PC-9 (cell line): ENCODE results near the gene TMEM123. TPM values are rescaled to one million over a fixed set of nuclear protein-coding genes. Genes with fewer than 3 reads are reported as not detected.

Experiments used
- BruUV-seq: library from RNA; stranded (reverse); fragments of 400-500 nt; replicated peaks from 2 replicates; lab custom pipeline; 2021; lab: Mats Ljungman, UMichigan
- CTCF ChIA-PET: fragments of 300-600 bp; sonication (Branson Sonifier 250); formaldehyde crosslinking; loops from one replicate; lab custom pipeline; 2022; ENCODE audit warnings: antibody characterized with exemption; lab: Charles Lee
- POLR2A ChIA-PET: fragments of 300-600 bp; sonication (Branson Sonifier 250); formaldehyde crosslinking; loops from one replicate; lab custom pipeline; 2022; ENCODE audit warnings: antibody characterized with exemption; ENCODE audit not compliant: unreplicated experiment; lab: Charles Lee
- DNase-seq, 2 experiments: peaks; one replicate each; pipeline versions ENCODE4 v3.0.0 to v3.0.0-alpha.2; 2015 to 2022; ENCODE audit warnings: mixed read lengths in 1 of 2
- H2AFZ ChIP-seq: fragments of 200-600 bp; sonication (generic); 2 replicates; pipeline ENCODE4 v1.8.1; 2017; ENCODE audit warnings: antibody characterized with exemption
- H3F3A ChIP-seq: fragments of 200-600 bp; sonication (generic); 2 replicates; pipeline ENCODE4 v1.8.1; 2017; ENCODE audit warnings: antibody characterized with exemption, mild to moderate bottlenecking, low read depth; ENCODE audit not compliant: insufficient read depth
- H3K27ac ChIP-seq: fragments of 200-600 bp; sonication (generic); 2 replicates; pipeline ENCODE4 v1.6.1; 2016; ENCODE audit warnings: mixed run types
- H3K27me3 ChIP-seq: fragments of 200-600 bp; sonication (generic); 2 replicates; pipeline ENCODE4 v1.6.1; 2016; ENCODE audit warnings: low read depth, mixed run types; ENCODE audit not compliant: insufficient read depth
- H3K36me3 ChIP-seq: fragments of 200-600 bp; sonication (generic); 2 replicates; pipeline ENCODE4 v1.6.1; 2016; ENCODE audit warnings: low read depth, mixed run types
- H3K4me1 ChIP-seq: fragments of 200-600 bp; sonication (generic); replicated peaks from 2 replicates; pipeline ENCODE4 v1.6.1; 2016; ENCODE audit warnings: mixed run types; ENCODE audit not compliant: insufficient read depth
- H3K4me2 ChIP-seq: fragments of 200-600 bp; sonication (generic); 2 replicates; pipeline ENCODE4 v1.6.1; 2017; ENCODE audit warnings: mixed run types
- H3K4me3 ChIP-seq: fragments of 200-600 bp; sonication (generic); 2 replicates; pipeline ENCODE4 v1.6.1; 2016; ENCODE audit warnings: mixed run types
- H3K79me2 ChIP-seq: fragments of 200-600 bp; sonication (generic); 2 replicates; pipeline ENCODE4 v1.6.1; 2017; ENCODE audit warnings: low read depth, mixed run types
- H3K9me2 ChIP-seq: fragments of 200-600 bp; sonication (generic); 2 replicates; pipeline ENCODE4 v1.8.1; 2017; ENCODE audit warnings: mild to moderate bottlenecking; ENCODE audit not compliant: insufficient read depth
- H3K9me3 ChIP-seq: fragments of 200-600 bp; sonication (generic); 2 replicates; pipeline ENCODE4 v1.8.1; 2016; ENCODE audit warnings: low read depth; ENCODE audit not compliant: insufficient read depth
- H4K20me1 ChIP-seq: fragments of 200-600 bp; sonication (generic); 2 replicates; pipeline ENCODE4 v1.8.1; 2017; ENCODE audit not compliant: insufficient read depth
- CTCF ChIP-seq: fragments of 200-600 bp; sonication (generic); conservative IDR thresholded peaks from 2 replicates; pipeline ENCODE4 v1.6.1; 2017; ENCODE audit warnings: mixed run types, antibody characterized with exemption, mild to moderate bottlenecking, moderate library complexity
- EZH2 ChIP-seq: fragments of 200-600 bp; sonication (generic); IDR thresholded peaks from 2 replicates; pipeline ENCODE4 v1.8.0; 2017; ENCODE audit warnings: antibody characterized with exemption, low read depth
- intact Hi-C: fragments of 100-400 bp; cut with micrococcal nuclease; formaldehyde crosslinking; loops from one replicate; pipeline ENCODE4 v1.10.0; 2022; ENCODE audit not compliant: unreplicated experiment
- total RNA-seq: library from RNA; stranded (reverse); gene quantifications from 2 replicates; pipeline ENCODE4 v1.2.3, GENCODE V29; 2021

Gene TMEM123
- total RNA-seq, 1 experiment from 2014 or later: 201 TPM

- Histone ChIP-seq H4K20me1 (no peaks in the 10 kb centered on the region; the same call in none of the 2 replicates), H3K27me3 (no peaks in the 10 kb centered on the region), H3K9me2 (no peaks in the 10 kb centered on the region), H3K36me3 (peaks cover 38% of the 10 kb centered on the region), H3K4me3 (no peak overlapping the region), H3F3A (no peaks in the 10 kb centered on the region), H3K9me3 (peaks cover 28% of the 10 kb centered on the region), H3K79me2 (peaks cover 53% of the 10 kb centered on the region), H3K4me2 (no peak overlapping the region), H3K27ac (no peak overlapping the region), H3K4me1 (no peaks in the 10 kb centered on the region), H2AFZ (no peak overlapping the region)
- intact Hi-C loops: no loop called here
- POLR2A ChIA-PET: no interaction called here
- TF ChIP-seq EZH2: no peak
- TF ChIP-seq CTCF: no peak
- CTCF ChIA-PET: no interaction called here
- no peak for DNase-seq
- BruUV-seq: no TSS peak
Measured at GRCh38 chr11:102431404-102431803, 21.2 kb downstream of the TMEM123 start.

- H3K9me2 ChIP-seq: no peaks in the 10 kb centered on the region
- CTCF ChIA-PET: no interaction called here
- BruUV-seq: no TSS peak
- H3K4me3 ChIP-seq: no peak overlapping the region
- H3K4me2 ChIP-seq: no peak overlapping the region
- no peaks in the 10 kb centered on the region for H3K4me1 ChIP-seq
- H3K9me3 ChIP-seq: peaks cover 28% of the 10 kb centered on the region
- H3K36me3 ChIP-seq: peaks cover 33% of the 10 kb centered on the region
- no peaks in the 10 kb centered on the region for H3K27me3 ChIP-seq
- DNase-seq: no peak
- TF ChIP-seq CTCF: no peak
- intact Hi-C loops: no loop called here
- POLR2A ChIA-PET: interaction anchor here (0.5 kb wide), 1 partner anchor 687 kb away, joined by 8 read pairs; no protein-coding TSS in a partner anchor
- no peak overlapping the region for H2AFZ ChIP-seq
- peaks cover 54% of the 10 kb centered on the region for H3K79me2 ChIP-seq
- H3K27ac ChIP-seq: no peak overlapping the region
- H3F3A ChIP-seq: no peaks in the 10 kb centered on the region
- H4K20me1 ChIP-seq: peaks cover under 1% of the 10 kb centered on the region
Measured at GRCh38 chr11:102430158-102430836, 22.3 kb downstream of the TMEM123 start.

- no peak for TF ChIP-seq EZH2
- Histone ChIP-seq H3K9me2 (no peaks in the 10 kb centered on the region), H4K20me1 (peaks cover 4% of the 10 kb centered on the region), H2AFZ (no peak overlapping the region), H3K79me2 (peaks cover 54% of the 10 kb centered on the region), H3K4me1 (no peaks in the 10 kb centered on the region), H3F3A (no peaks in the 10 kb centered on the region), H3K27ac (no peak overlapping the region), H3K36me3 (peaks cover 31% of the 10 kb centered on the region), H3K27me3 (no peaks in the 10 kb centered on the region), H3K4me3 (no peak overlapping the region), H3K4me2 (no peak overlapping the region), H3K9me3 (peaks cover 27% of the 10 kb centered on the region)
- DNase-seq: no peak
- intact Hi-C loops: no loop called here
- no TSS peak for BruUV-seq
- ChIA-PET CTCF (no interaction called here), POLR2A (interaction anchor here (0.5 kb wide), 1 partner anchor 686 kb away, joined by 8 read pairs; no protein-coding TSS in a partner anchor)
Measured at GRCh38 chr11:102429691-102430090, 22.9 kb downstream of the TMEM123 start.
